ENCODE measurements around the gene STAT5B.
A peak's percentile ranks its signal among the peaks of the same experiment; 100 is the strongest.

The STAT5B gene

DNA sequence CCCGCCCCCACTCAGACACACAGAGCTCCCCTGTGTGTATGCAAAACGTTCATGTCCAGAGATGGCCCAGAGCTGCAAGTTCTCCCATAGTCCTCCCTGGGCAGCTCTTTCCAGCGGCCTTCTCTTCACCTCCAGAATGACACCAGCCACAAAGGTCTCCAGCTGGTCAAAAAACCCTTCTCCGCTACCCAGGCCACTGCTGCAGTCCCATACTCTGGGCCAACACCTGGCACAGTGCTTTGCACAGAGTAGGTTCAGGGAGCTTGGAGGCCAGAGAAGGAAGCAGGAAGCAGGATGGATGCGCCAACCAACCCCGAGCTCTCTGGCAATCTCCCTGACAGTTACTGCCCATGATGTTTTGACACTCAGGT is 1.1 kb upstream of the STAT5B start:
- TF ChIP-seq, protein P1, sequence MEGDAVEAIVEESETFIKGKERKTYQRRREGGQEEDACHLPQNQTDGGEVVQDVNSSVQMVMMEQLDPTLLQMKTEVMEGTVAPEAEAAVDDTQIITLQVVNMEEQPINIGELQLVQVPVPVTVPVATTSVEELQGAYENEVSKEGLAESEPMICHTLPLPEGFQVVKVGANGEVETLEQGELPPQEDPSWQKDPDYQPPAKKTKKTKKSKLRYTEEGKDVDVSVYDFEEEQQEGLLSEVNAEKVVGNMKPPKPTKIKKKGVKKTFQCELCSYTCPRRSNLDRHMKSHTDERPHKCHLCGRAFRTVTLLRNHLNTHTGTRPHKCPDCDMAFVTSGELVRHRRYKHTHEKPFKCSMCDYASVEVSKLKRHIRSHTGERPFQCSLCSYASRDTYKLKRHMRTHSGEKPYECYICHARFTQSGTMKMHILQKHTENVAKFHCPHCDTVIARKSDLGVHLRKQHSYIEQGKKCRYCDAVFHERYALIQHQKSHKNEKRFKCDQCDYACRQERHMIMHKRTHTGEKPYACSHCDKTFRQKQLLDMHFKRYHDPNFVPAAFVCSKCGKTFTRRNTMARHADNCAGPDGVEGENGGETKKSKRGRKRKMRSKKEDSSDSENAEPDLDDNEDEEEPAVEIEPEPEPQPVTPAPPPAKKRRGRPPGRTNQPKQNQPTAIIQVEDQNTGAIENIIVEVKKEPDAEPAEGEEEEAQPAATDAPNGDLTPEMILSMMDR (IDR thresholded peaks at IDR 0.05; ENCODE audit: insufficient read depth, low read length, missing control alignments), result no peak
- ChIA-PET POLR2A (interaction anchor here (0.8 to 1.5 kb wide), 4 partner anchors 11 to 146 kb away, joined by 3 to 7 read pairs (median 4); partner anchors contain the start of genes CAVIN1 and STAT5A), CTCF (interaction anchor here (1.1 to 1.4 kb wide), 5 partner anchors 10 to 257 kb away, joined by 3 to 4 read pairs (median 4); partner anchors contain the start of gene NKIRAS2)
- DNase-seq (ENCODE audit: low read depth, low spot score), result no peak
- H3K4me3 ChIP-seq (ENCODE audit: low read depth, low read length), result 0 out of 2 replicates have a peak overlapping the region, but pooled peaks have one; percentile 3

DNA sequence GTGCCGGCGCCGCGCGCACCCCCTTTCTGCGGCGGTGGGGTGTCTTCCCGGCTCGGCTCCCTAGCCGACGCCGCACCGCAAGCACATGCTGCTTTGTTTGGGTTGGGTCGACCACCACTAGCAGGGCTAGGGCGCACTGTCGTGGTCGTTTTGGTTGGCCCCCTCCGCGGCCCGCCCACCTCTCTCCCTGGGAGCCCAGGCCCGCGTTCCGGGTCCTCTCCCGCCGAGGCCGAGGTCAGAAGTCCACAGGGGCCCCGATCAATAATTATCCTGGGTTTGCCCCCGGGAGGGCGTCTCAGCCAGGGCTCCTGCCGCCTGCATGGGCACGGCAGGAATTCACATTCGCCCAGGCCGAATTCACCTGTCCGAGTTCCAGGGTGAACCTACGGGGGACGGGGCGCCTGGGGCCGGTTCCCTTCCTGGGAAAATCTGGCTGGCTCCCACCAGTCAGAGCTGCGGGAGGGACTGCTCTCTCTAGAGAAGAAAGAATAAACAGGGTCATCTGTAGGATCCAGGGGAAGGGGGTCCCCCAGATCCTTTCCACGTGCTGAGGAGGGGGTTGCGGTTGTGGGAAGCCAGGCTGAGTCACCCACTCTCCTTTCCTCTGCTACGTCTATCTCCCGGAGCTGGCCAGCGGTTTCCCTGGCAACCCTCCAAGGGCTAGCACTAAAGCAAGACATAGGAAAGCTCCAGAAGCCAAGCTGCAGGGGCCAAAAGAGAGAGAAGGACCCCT is 584 bp upstream of the STAT5B start:
- H3K4me3 ChIP-seq (ENCODE audit: low read depth, low read length), result peak overlapping the region; percentile 76
- POLR2A ChIA-PET, result interaction anchor here (0.8 to 1.5 kb wide), 4 partner anchors 12 to 146 kb away, joined by 3 to 7 read pairs (median 4); partner anchors contain the start of genes CAVIN1 and STAT5A
- TF ChIP-seq, protein P1 (IDR thresholded peaks at IDR 0.05; ENCODE audit: insufficient read depth, low read length, missing control alignments), result no peak
- CTCF ChIA-PET, result interaction anchor here (1.1 to 1.4 kb wide), 5 partner anchors 10 to 257 kb away, joined by 3 to 4 read pairs (median 4); partner anchors contain the start of gene NKIRAS2
- no peak for DNase-seq (ENCODE audit: low read depth, low spot score)

DNA sequence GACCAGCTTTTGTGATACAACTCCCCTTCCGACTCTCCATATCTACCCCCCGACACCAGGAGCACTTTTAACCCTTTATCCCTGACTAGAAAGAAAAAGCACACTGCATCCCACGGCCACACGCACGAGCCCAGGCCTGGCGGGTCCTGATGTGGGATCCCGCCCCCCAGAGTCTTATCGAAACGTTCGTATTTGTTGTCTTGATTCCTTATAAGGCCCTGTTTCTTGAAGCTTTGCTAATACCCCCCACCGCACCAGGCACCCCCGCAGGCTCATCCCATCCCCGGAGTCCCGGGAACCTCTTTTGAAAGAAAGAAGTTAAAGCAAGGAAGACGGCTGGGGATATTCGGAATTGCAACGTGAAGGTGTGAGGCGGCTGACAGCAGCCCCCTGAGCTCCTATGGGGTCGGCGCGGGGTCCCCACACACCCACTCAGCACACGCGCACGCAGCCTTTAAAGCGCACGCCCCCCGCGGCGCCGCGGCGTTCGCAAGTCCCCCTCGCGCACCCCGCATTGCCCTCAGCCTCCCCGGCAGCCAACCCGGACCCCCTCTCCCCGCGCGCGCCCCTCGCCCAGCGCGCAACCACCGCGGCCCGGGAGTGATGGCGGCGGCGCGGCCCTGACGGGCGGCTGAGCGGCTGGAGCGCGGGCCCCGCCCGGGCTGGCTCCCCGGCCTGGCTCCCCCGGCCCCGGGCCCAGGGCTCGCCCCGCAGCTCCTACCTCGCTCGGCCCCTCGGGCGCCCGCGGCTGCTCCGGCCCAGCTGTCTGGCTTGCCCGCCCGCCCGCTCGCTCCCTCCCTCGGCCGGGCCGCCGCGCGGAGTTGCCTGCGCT is 448 bp downstream of the STAT5B start:
- CTCF ChIA-PET, result interaction anchor here (0.8 to 1.1 kb wide), 6 partner anchors 19 to 257 kb away, joined by 3 read pairs; no protein-coding TSS in a partner anchor
- TF ChIP-seq, protein P1 (IDR thresholded peaks at IDR 0.05; ENCODE audit: insufficient read depth, low read length, missing control alignments), result no peak
- POLR2A ChIA-PET, result interaction anchor here (0.7 to 1.0 kb wide), 2 partner anchors 12 to 244 kb away, joined by 4 to 6 read pairs; partner anchors contain the start of gene STAT5A
- H3K4me3 ChIP-seq (ENCODE audit: low read depth, low read length), result peak overlapping the region; percentile 76
- DNase-seq (ENCODE audit: low read depth, low spot score), result no peak

DNA sequence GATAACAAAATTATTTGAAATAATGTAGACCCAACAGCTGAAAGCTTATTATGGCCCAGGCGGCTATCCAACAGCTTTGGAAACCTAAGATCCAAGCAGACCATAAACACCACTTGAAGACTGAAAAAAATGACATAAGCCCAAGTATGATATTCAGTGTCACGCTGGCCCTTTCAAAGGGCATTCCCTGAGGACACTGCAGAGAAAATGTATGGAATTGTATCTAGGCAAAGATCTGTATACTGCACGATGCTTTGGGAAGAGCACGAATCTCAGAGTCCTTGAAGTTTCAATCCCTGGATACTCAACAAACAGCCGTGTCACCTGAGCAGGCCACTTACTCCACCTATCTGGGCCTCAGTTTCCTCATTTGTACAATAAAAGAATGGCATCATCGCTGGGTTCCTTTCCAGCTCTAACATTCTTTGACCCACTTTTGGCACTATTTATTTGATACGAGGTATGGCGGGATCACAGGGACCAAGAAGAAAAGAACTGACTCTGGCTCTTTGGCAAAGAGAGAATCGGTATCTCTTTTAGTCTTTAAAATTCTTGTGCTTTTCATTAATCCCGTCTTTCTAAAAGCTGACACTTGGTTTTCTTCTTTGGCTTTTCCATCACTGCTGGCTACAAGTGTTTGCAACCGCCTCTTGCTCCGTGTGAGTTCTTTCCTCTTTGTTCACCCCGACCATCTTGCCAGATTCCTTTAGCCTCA is 1.2 kb downstream of the STAT5B start:
- ChIA-PET CTCF (interaction anchor here (0.8 to 1.2 kb wide), 6 partner anchors 20 to 252 kb away, joined by 3 to 4 read pairs (median 3); no protein-coding TSS in a partner anchor), POLR2A (interaction anchor here (0.7 to 1.0 kb wide), 2 partner anchors 13 kb away, joined by 3 to 6 read pairs; partner anchors contain the start of gene STAT5A)
- TF ChIP-seq, protein P1 (IDR thresholded peaks at IDR 0.05; ENCODE audit: insufficient read depth, low read length, missing control alignments), result no peak
- peak overlapping the region; percentile 76 for H3K4me3 ChIP-seq (ENCODE audit: low read depth, low read length)
- no peak for DNase-seq (ENCODE audit: low read depth, low spot score)

DNA sequence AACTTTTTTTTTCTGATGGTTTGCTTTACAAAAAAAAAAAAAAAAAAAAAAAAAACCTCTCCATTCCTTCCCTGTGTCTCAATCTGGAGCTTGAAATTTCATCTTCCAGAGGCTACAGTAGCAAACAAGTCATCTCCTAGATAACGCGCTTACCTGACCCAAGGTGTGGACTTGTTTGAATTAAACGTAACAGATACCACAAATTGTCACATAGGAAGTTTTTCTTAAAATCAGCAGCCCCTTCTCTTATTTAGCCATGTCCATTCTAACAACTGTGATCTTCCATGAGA is 2.0 kb downstream of the STAT5B start:
- no peak overlapping the region for H3K4me3 ChIP-seq (ENCODE audit: low read depth, low read length)
- POLR2A ChIA-PET, result no interaction called here

More for the DNA sequence above, 2.0 kb downstream of the STAT5B start:
- CTCF ChIA-PET, result interaction anchor here (0.7 to 1.2 kb wide), 2 partner anchors 38 to 52 kb away, joined by 3 to 4 read pairs; no protein-coding TSS in a partner anchor
- TF ChIP-seq, protein P1 (IDR thresholded peaks at IDR 0.05; ENCODE audit: insufficient read depth, low read length, missing control alignments), result no peak
- no peak for DNase-seq (ENCODE audit: low read depth, low spot score)
